RWPE1 (cell line): ENCODE results near the gene ARHGAP27.
"Not testable (repeated sequence)": the region's sequence is repeated elsewhere in the genome, so short reads cannot be mapped to it uniquely, and the experiment has no call there.

Experiments
- CTCF ChIA-PET: fragments of 350-600 bp; sonication (Branson Sonifier 250); formaldehyde crosslinking; extraction: SDS; loops from one replicate; lab custom pipeline; 2021; lab: Yijun Ruan, JAX
- POLR2A ChIA-PET: fragments of 400-600 bp; formaldehyde crosslinking; extraction: SDS; loops from one replicate; lab custom pipeline; 2020; ENCODE audit warnings: antibody characterized with exemption; ENCODE audit not compliant: low non-redundant PET; lab: Yijun Ruan, JAX
- DNase-seq: peaks from one replicate; pipeline ENCODE4 v3.0.0; 2012; ENCODE audit warnings: low spot score
- H3K27ac ChIP-seq: fragments of 450-650 bp; 2 replicates; pipeline ENCODE4 v1.5.1; 2017
- CTCF ChIP-seq: fragments of 450-650 bp; conservative IDR thresholded peaks from 2 replicates; pipeline ENCODE4 v1.5.1; 2017; ENCODE audit warnings: low read depth, mild to moderate bottlenecking

Gene ARHGAP27

GRCh38 chr17:45451131-45451530 lies 18.5 kb upstream of the ARHGAP27 start:
- CTCF ChIA-PET, result no interaction called here
- POLR2A ChIA-PET, result no interaction called here
- no peak for TF ChIP-seq CTCF
- DNase-seq, result no peak
- H3K27ac ChIP-seq, result no peak overlapping the region

GRCh38 chr17:45449708-45450329 lies 17.1 kb upstream of the ARHGAP27 start:
- H3K27ac ChIP-seq, CTCF ChIA-PET, DNase-seq, POLR2A ChIA-PET: not testable (repeated sequence)

GRCh38 chr17:45449260-45449659 lies 16.6 kb upstream of the ARHGAP27 start:
- peak overlapping the region; percentile 34; the same call in 1 of the 2 replicates for H3K27ac ChIP-seq

GRCh38 chr17:45448483-45448882 lies 15.8 kb upstream of the ARHGAP27 start:
- H3K27ac ChIP-seq, result peak overlapping the region; percentile 96
- DNase-seq, POLR2A ChIA-PET, CTCF ChIA-PET: not testable (repeated sequence)

More at GRCh38 chr17:45449260-45449659, 16.6 kb upstream of the ARHGAP27 start:
- CTCF ChIA-PET, POLR2A ChIA-PET, DNase-seq: not testable (repeated sequence)

- H3K27ac ChIP-seq, result peak overlapping the region; percentile 96
- POLR2A ChIA-PET, CTCF ChIA-PET, DNase-seq: not testable (repeated sequence)
These were observed 15.4 kb upstream of the ARHGAP27 start for GRCh38 chr17:45448066-45448465.

GRCh38 chr17:45447650-45448049 lies 15.0 kb upstream of the ARHGAP27 start:
- peak overlapping the region; percentile 96 for H3K27ac ChIP-seq
- CTCF ChIA-PET, DNase-seq, POLR2A ChIA-PET: not testable (repeated sequence)

GRCh38 chr17:45446872-45447625 lies 14.4 kb upstream of the ARHGAP27 start:
- H3K27ac ChIP-seq, result peak overlapping the region; percentile 96
- POLR2A ChIA-PET, DNase-seq: not testable (repeated sequence)
- CTCF ChIA-PET, result interaction anchor here (0.7 kb wide), 1 partner anchor 146 kb away, joined by 5 read pairs; no protein-coding TSS in a partner anchor

- peak overlapping the region; percentile 96 for H3K27ac ChIP-seq
- POLR2A ChIA-PET, result interaction anchor here (0.6 kb wide), 1 partner anchor 346 kb away, joined by 5 read pairs; no protein-coding TSS in a partner anchor
- DNase-seq, result peak; percentile 70
- CTCF ChIA-PET, result interaction anchor here (0.7 kb wide), 1 partner anchor 175 kb away, joined by 3 read pairs; no protein-coding TSS in a partner anchor
These were observed 13.5 kb upstream of the ARHGAP27 start for GRCh38 chr17:45445901-45446743.

- peak overlapping the region; percentile 96 for H3K27ac ChIP-seq
- CTCF ChIA-PET, result interaction anchor here (0.7 kb wide), 1 partner anchor 174 kb away, joined by 3 read pairs; no protein-coding TSS in a partner anchor
- DNase-seq, POLR2A ChIA-PET: not testable (repeated sequence)
These were observed 12.5 kb upstream of the ARHGAP27 start for GRCh38 chr17:45444856-45445820.

GRCh38 chr17:45444301-45444700 lies 11.6 kb upstream of the ARHGAP27 start:
- CTCF ChIA-PET, DNase-seq, POLR2A ChIA-PET: not testable (repeated sequence)
- peak overlapping the region; percentile 96 for H3K27ac ChIP-seq

GRCh38 chr17:45443371-45444260 lies 10.9 kb upstream of the ARHGAP27 start:
- POLR2A ChIA-PET, DNase-seq, CTCF ChIA-PET: not testable (repeated sequence)
- peak overlapping the region; percentile 96 for H3K27ac ChIP-seq
